Spleen (tissue), 7 donors: ENCODE data around the gene SNAI1.

ENCODE experiments used
- CTCF ChIP-seq, 11 experiments: fragments of 200-600 bp in 7 of 11; fragments of 450-650 bp in 4 of 11; sonication (generic) in 4 of 11; IDR thresholded peaks in 8 of 11; conservative IDR thresholded peaks in 3 of 11; 1 replicate in 7 of 11; 2 replicates in 4 of 11; pipeline versions ENCODE4 v1.4.0 to v1.8.0; 2016 to 2021; ENCODE audit warnings: antibody characterized with exemption in 11 of 11, inconsistent platforms in 4 of 11, mild to moderate bottlenecking in 1 of 11
- POLR2A ChIP-seq, 3 donors: fragments of 450-650 bp; IDR thresholded peaks; one replicate each; pipeline ENCODE4 v1.5.1; 2017; ENCODE audit warnings: antibody characterized with exemption in 3 of 3, mild to moderate bottlenecking in 1 of 3
- POLR2AphosphoS5 ChIP-seq, 3 donors: sonication (generic); formaldehyde crosslinking; IDR thresholded peaks; one replicate each; pipeline ENCODE4 v1.5.1; 2017; ENCODE audit warnings: antibody characterized with exemption in 3 of 3
- donor health status: DM: no; HTN: no; CAD: no; lungs with moderate emphysema.
- donor health status: DM: no; HTN: no; CAD: no.
- donor health status: DM: no; HTN: no; CAD: no.

GRCh38 chr20:50003253-50003656 is 20.5 kb downstream of the SNAI1 start:
- TF ChIP-seq CTCF (IDR thresholded peaks at IDR 0.05 in 8 of 11, conservative IDR thresholded peaks at IDR 0.05 in 3 of 11): no peak
- no peak for TF ChIP-seq POLR2A (IDR thresholded peaks at IDR 0.05)
- no peak for TF ChIP-seq POLR2AphosphoS5 (IDR thresholded peaks at IDR 0.05)
